HepG2 (cell line): ENCODE results near the gene LTB4R. TPM values are rescaled to one million over a fixed set of nuclear protein-coding genes. Genes with fewer than 3 reads are reported as not detected.

Source experiments
- AHR ChIP-seq: IDR thresholded peaks from 2 replicates; pipeline ENCODE4 v1.6.1; 2018; ENCODE audit warnings: missing genetic modification reagents, missing compliant biosample characterization
- CBX5 ChIP-seq: sonication (generic); formaldehyde crosslinking; IDR thresholded peaks from 2 replicates; pipeline ENCODE4 v1.4.0; 2020; ENCODE audit warnings: missing genetic modification reagents, borderline replicate concordance
- CENPX ChIP-seq: sonication (generic); formaldehyde crosslinking; IDR thresholded peaks from 2 replicates; pipeline ENCODE4 v1.9.0; 2021; ENCODE audit warnings: mild to moderate bottlenecking, missing genetic modification reagents, moderate library complexity
- CHCHD3 ChIP-seq: sonication (generic); formaldehyde crosslinking; IDR thresholded peaks from 2 replicates; pipeline ENCODE4 v1.8.0; 2022; ENCODE audit warnings: mild to moderate bottlenecking, missing genetic modification reagents, moderate library complexity
- ERF ChIP-seq: IDR thresholded peaks from 2 replicates; pipeline ENCODE4 v1.6.1; 2018; ENCODE audit warnings: missing biosample characterization, missing genetic modification reagents
- KLF16 ChIP-seq, 2 experiments: sonication (generic) in 1 of 2; formaldehyde crosslinking in 1 of 2; IDR thresholded peaks; 2 replicates each; pipeline versions ENCODE4 v1.6.1 to v1.8.0; 2016 to 2023; ENCODE audit warnings: missing genetic modification reagents in 2 of 2, missing compliant biosample characterization in 1 of 2
- NAIF1 ChIP-seq: sonication (generic); formaldehyde crosslinking; IDR thresholded peaks from 2 replicates; pipeline ENCODE4 v1.5.0; 2020; ENCODE audit warnings: mild to moderate bottlenecking, missing genetic modification reagents, borderline replicate concordance
- SMARCE1 ChIP-seq: fragments of 450-650 bp; IDR thresholded peaks from 2 replicates; pipeline ENCODE4 v1.6.1; 2017; ENCODE audit warnings: borderline replicate concordance
- SMC3 ChIP-seq: IDR thresholded peaks from 2 replicates; pipeline ENCODE4 v1.6.1; 2011; ENCODE audit warnings: low read length, improper control_type of control experiment
- SP4 ChIP-seq: sonication (generic); formaldehyde crosslinking; IDR thresholded peaks from 2 replicates; pipeline ENCODE4 v1.8.1; 2023; ENCODE audit warnings: mild to moderate bottlenecking, missing genetic modification reagents
- ZFP41 ChIP-seq: sonication (generic); formaldehyde crosslinking; IDR thresholded peaks from 2 replicates; pipeline ENCODE4 v1.4.0; 2020; ENCODE audit warnings: mild to moderate bottlenecking, missing genetic modification reagents, borderline replicate concordance
- ZNF12 ChIP-seq: sonication (generic); formaldehyde crosslinking; IDR thresholded peaks from 2 replicates; pipeline ENCODE4 v1.5.0; 2020; ENCODE audit warnings: missing genetic modification reagents
- ZNF678 ChIP-seq: sonication (generic); formaldehyde crosslinking; IDR thresholded peaks from 2 replicates; pipeline ENCODE4 v1.4.0; 2020; ENCODE audit warnings: mild to moderate bottlenecking, missing genetic modification reagents
- ZNF724P ChIP-seq: sonication (generic); formaldehyde crosslinking; IDR thresholded peaks from 2 replicates; pipeline ENCODE4 v1.8.0; 2022; ENCODE audit warnings: missing genetic modification reagents, borderline replicate concordance
- ZNF850 ChIP-seq: sonication (generic); formaldehyde crosslinking; conservative IDR thresholded peaks from 2 replicates; pipeline ENCODE4 v1.9.0; 2021; ENCODE audit warnings: mild to moderate bottlenecking, missing genetic modification reagents
- polyA plus RNA-seq, 8 experiments: library from polyadenylated mRNA; depleted of rRNA in 3 of 8; stranded (reverse) in 7 of 8; unstranded in 1 of 8; fragments of >200 nt; fragmentation: Illumina TruSeq in 4 of 8; extraction: Trizol in 4 of 8; gene quantifications; 2 replicates each; pipeline versions ENCODE4 v1.2.1 to v1.2.3, GENCODE V29; 2011 to 2016; ENCODE audit warnings: low read depth in 4 of 8, missing spikeins in 1 of 8, mixed read lengths in 1 of 8; ENCODE audit not compliant: insufficient read depth in 1 of 8
- total RNA-seq, 5 experiments: library from RNA; depleted of rRNA; stranded (reverse); fragments of >200 nt; fragmentation: Illumina TruSeq; extraction: Trizol; gene quantifications; 2 replicates each; pipeline ENCODE4 v1.2.3, GENCODE V29; 2016; ENCODE audit warnings: low read depth in 1 of 5

Gene LTB4R
- total and polyA plus RNA-seq, 2 of the 13 experiments (the other 11 are each of a cell fraction or from before 2014, with no cell fraction given), result 3.2 to 8.2 TPM

- TF ChIP-seq SMC3, result no peak
- no peak for TF ChIP-seq CENPX (CRISPR knock-in tag)
- TF ChIP-seq ERF (CRISPR knock-in tag), result no peak
- TF ChIP-seq CBX5, result peak; percentile 36; the same call in 1 of the 2 replicates
- TF ChIP-seq ZNF724P, result no peak
- no peak for TF ChIP-seq KLF16 (CRISPR knock-in tag; IDR thresholded peaks at IDR 0.05)
- no peak for TF ChIP-seq ZNF12 (CRISPR knock-in tag)
- TF ChIP-seq SP4, result no peak
- TF ChIP-seq NAIF1, result no peak
- 0 out of 2 replicates have a peak, but pooled peaks have one; percentile 54 for TF ChIP-seq ZFP41 (CRISPR knock-in tag)
- TF ChIP-seq CHCHD3 (CRISPR knock-in tag), result 0 out of 2 replicates have a peak, but pooled peaks have one; percentile 24
- TF ChIP-seq ZNF850 (CRISPR knock-in tag), result no peak
- TF ChIP-seq ZNF678 (CRISPR knock-in tag), result no peak
- no peak for TF ChIP-seq AHR (CRISPR knock-in tag)
- no peak for TF ChIP-seq SMARCE1
Observed at GRCh38 chr14:24330973-24331674, 19.8 kb downstream of the LTB4R start (continued).
